Anterior cingulate cortex (tissue), 58 donors: ENCODE measurements around the gene CENPP.

Source experiments
- DNase-seq, 58 donors: peaks; one replicate each; lab custom pipeline; 2025; lab: John Stamatoyannopoulos, UW

CENPP gene

GRCh38 chr9:92312887-92313623 lies 12.7 kb upstream of the CENPP start:
- no peak for DNase-seq

DNA sequence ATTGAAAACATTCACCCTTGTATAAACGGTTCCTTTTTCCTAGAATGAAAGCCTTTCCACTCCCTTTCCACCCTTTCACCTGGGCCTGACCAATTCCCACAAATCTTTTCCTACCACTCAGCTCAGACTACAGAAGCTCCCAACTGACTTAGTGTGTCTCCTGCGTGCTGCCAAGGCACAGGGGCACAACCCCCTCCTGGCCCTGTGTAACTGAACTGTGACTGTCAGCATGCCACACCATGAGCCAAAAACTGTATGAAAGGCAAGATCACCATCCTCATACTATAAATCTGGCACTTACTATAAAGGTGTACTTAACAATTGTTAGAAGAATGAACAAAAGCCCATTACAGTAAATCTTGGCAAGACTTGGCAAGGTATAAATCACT lies 12.1 kb upstream of the CENPP start:
- no peak for DNase-seq

DNA sequence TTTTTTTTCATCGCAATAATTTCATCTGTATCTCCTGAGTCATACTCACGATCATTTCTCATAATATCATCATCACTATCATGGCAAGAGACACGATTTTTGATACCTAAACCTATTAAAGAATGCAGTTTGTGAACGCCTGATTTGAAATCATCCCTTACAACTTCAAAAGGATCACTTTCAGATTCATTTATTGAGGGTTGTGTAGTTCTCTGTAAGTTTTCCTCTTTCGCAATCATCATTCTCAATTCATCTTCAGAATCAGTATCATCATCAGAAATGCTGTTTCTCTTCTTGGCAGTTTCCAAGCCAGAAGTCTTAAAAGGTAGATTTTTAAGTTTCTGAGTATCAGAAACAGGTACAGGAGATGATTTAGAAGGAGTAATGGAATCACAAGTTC lies 10.3 kb upstream of the CENPP start:
- DNase-seq = no peak

DNA sequence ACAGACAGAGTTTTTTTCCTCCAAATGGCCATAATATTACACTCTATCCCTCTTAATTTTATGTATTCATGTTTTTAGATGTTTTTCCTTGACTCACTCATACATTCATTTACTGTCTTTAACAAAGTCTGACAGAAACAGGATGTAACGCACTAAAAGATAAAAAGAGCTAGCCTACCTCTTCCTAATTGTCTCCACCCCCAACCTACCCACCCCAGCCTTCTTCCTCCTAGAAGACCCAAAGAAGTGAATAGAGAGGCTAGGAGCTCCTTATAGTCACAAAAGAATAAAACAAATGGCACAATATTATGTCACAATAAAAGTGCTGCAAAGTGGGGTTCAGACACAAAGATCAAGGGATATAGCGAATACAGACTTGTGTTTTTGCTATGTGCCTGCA lies 1.3 kb upstream of the CENPP start:
- DNase-seq = no peak

- peak in 1 of 58 donors; percentile 47 for DNase-seq
Observed at GRCh38 chr9:92324889-92325268, 874 bp upstream of the CENPP start.

- no peak for DNase-seq
Observed at GRCh38 chr9:92325991-92326500, 293 bp downstream of the CENPP start.

- DNase-seq = no peak
Observed at GRCh38 chr9:92327283-92327850, 1.6 kb downstream of the CENPP start.

DNA sequence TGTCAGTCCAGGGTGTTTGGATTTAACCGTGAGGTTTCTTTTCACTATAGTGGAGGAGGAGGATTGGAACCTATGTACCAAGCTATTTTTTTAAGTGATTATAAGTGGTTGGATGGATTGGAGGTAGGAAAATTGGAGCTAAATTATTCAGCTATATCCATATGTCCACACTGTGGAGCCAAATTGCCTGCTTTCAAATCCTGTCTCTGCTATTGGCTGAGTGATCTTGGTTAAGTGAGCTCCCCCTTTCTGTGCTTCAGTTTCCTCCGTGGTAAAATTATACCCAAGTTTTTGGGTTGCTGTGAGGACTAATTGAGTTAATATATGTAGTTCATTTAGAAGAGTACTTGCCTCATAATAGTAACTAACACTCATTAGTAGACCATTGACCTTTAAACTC lies 2.5 kb downstream of the CENPP start:
- peak in 2 of 58 donors; percentile 1 for DNase-seq

DNA sequence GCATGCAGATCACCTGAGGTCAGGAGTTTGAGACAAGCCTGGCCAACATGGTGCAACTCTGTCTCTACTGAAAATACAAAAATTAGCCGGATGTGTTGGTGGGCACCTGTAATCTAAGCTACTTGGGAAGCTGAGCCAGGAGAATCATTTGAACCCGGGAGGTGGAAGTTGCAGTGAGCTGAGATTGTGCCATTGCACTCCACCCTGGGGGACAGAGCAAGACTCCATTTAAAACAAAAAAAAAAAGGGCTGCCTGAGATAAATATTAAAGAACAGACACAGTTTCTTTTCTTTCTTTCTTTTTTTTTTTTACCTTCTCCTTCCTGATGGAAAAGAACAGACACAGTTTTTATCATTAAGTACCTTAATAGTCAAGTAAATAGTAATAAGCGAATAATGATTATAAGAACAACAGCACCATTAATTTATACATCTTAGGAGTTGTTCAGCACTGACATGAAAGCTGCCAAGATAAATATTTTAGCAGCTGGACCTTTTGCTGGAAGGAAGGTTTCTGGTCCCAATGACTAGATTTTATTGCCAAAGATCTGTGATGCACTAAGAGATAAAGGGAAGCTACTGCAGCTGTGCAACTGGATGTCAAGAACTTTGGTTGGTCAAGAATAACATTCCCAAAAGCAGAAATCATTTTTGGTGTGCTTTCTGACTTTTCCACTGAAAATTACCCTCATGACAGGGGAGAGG lies 7.0 kb downstream of the CENPP start:
- DNase-seq = no peak

DNA sequence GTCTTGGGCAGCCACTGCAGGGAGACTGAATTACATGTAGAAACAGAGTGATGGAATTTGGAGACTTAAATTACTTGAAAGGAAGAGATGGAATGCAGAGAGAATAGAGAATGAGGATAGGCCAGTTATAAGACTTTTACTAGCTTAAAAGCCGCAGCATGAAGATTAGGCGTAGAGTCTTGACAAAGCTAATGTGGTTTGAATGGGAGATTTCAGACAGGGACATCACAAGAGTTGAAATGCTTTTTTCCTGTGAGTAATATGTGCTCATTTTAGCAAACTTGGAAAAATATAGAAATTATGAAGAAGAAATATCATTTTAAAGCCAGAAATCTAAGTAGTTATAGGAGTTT lies 7.5 kb downstream of the CENPP start:
- DNase-seq = no peak

DNA sequence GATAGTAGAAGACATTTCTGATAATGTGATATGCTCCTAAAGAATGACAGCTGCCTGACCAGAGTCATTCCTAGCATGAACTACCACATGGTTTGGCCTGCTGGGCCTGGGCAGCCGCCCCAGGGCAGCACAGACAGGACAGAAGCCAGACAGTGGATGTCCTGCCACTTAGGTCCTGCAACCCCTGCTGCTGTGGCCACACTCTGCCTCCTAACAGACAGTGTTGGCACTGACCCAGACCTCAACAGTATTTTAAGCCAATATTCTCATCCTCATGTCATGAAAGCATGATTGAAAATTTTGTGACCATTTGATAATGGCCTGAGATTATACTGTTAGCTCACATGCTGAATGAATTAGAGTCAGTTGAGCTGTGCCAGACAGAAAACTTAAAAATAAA lies 15.8 kb downstream of the CENPP start:
- no peak for DNase-seq

DNA sequence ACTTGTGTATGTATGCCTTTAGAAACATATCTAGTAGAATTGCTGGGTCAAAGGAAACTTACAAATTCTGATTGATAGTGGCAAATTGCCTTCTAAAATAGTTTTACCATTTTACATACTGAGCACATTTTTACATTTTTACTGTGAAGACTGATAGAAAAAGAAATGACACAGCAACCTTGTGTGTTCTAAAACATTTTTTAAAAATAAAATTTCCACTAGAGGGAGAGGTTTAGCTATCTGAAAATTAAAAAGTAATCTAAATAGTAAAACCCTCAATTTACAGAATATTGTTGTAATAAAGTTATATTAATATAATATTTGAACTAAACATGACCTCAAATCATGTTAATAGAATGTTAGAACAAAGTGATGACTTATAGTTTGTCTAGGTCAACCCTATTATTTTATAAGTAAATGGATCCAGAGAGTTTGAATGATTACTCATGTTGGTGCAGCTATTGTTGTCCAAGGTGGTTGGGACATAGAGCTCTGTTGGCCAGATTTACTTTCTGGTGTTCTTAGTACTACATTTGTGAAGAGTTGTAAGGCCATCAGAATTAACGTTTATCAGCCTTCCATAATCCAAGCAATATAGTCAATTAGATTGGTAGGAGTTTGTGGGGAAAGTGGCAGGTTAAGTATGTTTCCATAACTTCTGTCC lies 17.2 kb downstream of the CENPP start:
- no peak for DNase-seq

DNA sequence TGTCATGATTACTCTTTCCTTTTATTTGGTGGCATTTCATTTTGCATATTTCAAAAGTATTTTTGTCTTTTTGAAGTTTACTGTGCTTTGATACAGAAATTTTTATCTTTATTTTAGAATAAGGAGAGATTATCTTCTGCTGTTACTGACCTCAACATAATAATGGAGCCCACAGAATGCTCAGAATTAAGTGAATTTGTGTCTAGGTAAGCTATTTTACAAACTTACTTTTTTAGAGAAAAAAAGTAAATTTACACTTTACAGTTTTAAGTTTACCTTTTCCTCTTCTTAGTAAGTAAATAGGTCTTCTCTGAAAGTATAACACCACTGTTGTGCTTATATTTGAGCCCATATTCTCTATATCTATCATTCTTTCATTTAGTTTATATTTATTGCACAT lies 19.8 kb downstream of the CENPP start:
- DNase-seq = no peak

GRCh38 chr9:92349771-92350739 lies 24.3 kb downstream of the CENPP start:
- DNase-seq = peak in 1 of 58 donors; percentile 10

DNA sequence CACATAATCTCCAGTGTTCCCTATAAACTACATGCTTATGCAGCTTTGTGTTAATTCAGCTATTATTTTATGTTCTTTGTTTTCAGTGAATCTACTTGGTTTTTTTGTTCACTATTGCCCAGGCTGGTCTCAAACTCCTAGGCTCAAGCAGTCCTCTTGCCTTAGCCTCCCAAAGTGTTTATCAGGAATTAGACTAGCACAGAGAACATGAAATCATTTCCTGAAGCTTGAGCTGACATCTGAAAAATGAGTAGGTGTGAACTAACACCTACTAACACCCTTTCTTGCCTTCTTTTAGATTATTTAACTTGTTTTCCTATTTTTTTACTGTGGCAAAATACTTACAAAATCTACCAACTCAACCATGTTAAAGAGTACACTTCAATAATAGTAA lies 25.0 kb downstream of the CENPP start:
- no peak for DNase-seq

GRCh38 chr9:92353051-92353450 lies 27.3 kb downstream of the CENPP start:
- no peak for DNase-seq

- DNase-seq = peak in 2 of 58 donors; percentile 3 to 8
Observed at GRCh38 chr9:92359394-92359995, 33.7 kb downstream of the CENPP start.

GRCh38 chr9:92360083-92360482 lies 34.3 kb downstream of the CENPP start:
- no peak for DNase-seq

GRCh38 chr9:92369075-92369474 lies 43.3 kb downstream of the CENPP start:
- DNase-seq = no peak

GRCh38 chr9:92373167-92373566 lies 47.4 kb downstream of the CENPP start:
- DNase-seq = no peak
